HG03520 (cell line): Measurements from ENCODE around the gene EIF4E2.
"Not testable (repeated sequence)": the region's sequence is repeated elsewhere in the genome, so short reads cannot be mapped to it uniquely, and the experiment has no call there.

ENCODE experiments used
- ATAC-seq: cut with Tn5 transposase; IDR thresholded peaks from one replicate; pipeline ENCODE4 v1.9.1; 2021; ENCODE audit warnings: mild to moderate bottlenecking, moderate library complexity; ENCODE audit not compliant: unreplicated experiment

EIF4E2 gene

DNA sequence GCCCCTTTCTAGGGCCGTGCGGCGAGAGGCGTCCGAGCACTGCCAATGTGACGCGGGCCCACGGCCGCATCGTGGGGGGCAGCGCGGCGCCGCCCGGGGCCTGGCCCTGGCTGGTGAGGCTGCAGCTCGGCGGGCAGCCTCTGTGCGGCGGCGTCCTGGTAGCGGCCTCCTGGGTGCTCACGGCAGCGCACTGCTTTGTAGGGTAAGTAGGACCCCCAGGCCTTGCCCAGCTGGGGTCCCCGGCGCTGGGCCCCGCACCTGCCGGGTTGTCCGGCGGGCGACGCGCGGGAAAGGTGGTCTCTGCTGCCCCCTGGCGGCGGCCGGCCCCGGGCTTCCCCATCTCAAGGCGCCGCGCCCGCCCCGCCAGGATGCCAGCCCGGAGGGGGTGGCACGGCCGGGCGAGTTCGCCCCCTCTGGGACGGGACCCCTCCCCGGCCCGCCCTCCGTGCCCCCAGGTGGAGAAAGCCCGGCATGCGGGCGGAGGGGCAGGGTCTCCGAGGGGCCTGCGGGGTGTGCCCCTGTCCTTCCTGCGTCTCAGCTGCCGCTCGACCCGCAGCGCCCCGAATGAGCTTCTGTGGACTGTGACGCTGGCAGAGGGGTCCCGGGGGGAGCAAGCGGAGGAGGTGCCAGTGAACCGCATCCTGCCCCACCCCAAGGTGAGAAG lies 28.4 kb upstream of the EIF4E2 start:
- ATAC-seq: no peak

DNA sequence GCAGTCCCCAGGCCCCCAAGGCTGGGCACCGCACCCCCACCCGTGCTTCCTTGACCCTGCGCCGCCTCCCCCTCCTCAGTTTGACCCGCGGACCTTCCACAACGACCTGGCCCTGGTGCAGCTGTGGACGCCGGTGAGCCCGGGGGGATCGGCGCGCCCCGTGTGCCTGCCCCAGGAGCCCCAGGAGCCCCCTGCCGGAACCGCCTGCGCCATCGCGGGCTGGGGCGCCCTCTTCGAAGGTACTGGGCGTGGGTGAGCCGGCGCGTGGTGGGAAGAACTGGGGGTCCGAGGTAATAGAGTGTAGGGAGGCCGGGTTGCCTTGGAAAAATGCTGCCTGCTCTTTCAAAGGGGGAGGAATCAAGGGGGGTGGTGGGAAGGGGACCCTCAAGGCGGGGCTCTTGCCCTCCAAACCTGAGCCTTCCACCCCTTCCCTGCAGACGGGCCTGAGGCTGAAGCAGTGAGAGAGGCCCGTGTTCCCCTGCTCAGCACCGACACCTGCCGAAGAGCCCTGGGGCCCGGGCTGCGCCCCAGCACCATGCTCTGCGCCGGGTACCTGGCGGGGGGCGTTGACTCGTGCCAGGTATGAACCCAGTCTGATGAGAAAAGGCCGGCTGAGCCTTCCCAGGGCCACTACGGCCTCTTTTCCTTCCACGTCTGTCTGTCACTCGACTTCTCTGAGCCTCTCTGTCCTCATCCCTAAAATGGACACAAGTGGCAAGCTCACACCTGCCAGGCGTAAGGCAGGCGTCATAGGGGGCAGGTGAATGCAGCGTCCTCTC lies 27.7 kb upstream of the EIF4E2 start:
- no peak for ATAC-seq

DNA sequence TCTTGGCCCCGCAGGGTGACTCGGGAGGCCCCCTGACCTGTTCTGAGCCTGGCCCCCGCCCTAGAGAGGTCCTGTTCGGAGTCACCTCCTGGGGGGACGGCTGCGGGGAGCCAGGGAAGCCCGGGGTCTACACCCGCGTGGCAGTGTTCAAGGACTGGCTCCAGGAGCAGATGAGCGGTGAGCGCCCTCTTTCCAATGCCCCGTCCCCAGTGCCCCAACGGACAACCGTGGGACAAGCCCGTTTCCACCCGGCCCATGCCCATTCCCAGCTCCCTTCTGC lies 27.1 kb upstream of the EIF4E2 start:
- no peak for ATAC-seq

DNA sequence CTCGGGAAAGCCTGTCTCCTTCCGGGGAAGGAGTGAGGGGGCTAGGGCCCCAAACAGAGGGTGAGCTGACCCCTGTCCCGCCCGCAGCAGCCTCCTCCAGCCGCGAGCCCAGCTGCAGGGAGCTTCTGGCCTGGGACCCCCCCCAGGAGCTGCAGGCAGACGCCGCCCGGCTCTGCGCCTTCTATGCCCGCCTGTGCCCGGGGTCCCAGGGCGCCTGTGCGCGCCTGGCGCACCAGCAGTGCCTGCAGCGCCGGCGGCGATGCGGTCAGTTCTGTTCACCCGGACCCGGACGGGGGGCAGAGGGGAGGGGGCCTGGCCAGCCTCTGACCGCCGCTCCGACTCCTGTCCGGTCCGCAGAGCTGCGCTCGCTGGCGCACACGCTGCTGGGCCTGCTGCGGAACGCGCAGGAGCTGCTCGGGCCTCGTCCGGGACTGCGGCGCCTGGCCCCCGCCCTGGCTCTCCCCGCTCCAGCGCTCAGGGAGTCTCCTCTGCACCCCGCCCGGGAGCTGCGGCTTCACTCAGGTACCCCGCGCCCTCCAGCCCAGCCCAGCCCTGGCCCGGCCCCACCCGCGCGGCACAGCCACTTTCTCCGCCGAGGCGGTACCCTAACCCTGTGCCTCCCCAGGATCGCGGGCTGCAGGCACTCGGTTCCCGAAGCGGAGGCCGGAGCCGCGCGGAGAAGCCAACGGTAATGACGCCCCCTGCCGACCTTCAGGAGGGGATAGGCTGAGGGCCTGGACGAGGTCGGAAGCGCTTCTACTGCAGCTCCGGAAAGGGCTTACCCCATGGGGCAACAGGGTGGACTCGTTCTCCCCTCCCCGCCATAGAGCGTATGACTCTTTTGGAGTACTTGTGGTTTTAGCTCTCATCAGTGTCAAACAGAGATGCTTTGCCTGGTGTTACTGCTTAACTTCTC lies 26.5 kb upstream of the EIF4E2 start:
- ATAC-seq: no peak

DNA sequence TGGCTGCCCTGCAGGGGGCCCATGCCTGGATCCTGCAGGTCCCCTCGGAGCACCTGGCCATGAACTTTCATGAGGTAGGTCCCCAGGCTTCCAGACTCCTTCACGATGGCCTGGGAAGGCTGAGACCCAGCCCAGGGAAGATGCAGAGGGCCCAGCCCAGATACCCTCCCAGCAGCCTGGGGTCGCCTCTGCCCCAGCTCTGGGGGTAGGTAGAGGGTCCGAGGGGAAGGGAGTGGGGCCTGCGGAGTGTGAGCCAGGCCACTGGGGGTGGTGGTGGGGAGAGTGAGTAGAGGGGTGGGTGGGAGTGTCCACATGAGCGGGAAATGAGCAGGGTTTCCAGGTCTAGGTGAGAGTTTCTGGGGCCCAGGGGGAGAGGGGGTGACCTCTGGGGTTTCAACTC lies 25.7 kb upstream of the EIF4E2 start:
- no peak for ATAC-seq

DNA sequence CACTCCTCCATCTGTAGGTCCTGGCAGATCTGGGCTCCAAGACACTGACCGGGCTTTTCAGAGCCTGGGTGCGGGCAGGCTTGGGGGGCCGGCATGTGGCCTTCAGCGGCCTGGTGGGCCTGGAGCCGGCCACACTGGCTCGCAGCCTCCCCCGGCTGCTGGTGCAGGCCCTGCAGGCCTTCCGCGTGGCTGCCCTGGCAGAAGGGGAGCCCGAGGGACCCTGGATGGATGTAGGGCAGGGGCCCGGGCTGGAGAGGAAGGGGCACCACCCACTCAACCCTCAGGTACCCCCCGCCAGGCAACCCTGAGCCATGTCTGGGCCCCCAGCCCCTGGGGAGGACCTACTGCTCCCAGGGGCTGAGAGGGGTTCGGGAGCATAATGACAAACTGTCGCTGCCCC lies 25.3 kb upstream of the EIF4E2 start:
- ATAC-seq: no peak

DNA sequence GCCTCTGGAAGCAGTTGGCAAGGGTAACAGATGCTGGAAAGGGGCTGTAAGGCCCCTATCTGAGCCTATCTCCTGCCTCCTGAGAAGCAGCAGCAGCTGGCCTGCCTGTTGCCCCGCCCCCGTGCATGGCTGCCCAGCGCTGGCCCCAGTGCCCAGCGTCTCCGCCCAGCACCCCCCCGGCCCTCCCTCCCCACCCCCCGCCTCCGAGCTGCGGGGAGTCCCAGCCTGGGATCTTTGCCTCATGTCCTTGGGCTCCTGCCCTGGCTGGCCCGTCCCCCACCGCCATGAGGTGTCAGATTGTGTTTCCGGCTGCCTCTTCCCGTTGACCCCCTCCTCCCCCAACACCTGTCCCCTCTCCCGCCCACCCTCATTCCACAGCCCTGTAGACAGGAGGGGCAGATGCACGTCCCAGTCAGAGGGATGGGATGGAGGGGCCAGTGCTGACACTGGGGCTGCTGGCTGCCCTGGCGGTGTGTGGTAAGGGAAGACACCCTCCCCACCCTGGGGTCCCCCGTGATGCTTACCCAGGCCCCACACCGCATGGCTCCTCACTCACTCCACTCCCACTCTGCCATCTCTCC lies 24.6 kb upstream of the EIF4E2 start, which contains the start of gene CHRND:
Gene CHRND (plus strand): TSS at position 370 of the 581 bp plus-strand sequence. CDS start 56 bp downstream, at position 426.
- ATAC-seq: no peak

DNA sequence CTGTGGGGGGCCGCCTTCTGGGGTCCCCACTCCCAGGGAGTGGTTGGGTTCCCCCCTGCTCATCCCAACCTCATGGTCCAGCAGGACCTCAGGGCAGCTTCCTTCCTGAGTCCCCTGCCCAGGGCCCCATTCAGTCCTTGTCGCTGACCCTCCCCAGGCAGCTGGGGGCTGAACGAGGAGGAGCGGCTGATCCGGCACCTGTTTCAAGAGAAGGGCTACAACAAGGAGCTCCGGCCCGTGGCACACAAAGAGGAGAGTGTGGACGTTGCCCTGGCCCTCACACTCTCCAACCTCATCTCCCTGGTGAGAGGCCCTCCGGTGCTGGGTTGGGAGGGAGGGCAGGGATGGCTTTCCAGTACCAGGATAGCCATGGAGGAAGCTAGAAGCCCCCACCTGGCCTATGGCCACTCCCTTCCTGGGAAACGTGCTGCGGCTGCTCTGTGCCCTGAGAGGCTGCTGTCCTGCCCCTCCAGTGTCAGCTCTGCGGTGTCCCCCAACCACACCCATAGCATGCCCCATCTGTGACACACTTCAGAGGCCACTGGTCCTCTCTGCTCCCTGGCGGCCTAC lies 24.0 kb upstream of the EIF4E2 start:
- no peak for ATAC-seq

DNA sequence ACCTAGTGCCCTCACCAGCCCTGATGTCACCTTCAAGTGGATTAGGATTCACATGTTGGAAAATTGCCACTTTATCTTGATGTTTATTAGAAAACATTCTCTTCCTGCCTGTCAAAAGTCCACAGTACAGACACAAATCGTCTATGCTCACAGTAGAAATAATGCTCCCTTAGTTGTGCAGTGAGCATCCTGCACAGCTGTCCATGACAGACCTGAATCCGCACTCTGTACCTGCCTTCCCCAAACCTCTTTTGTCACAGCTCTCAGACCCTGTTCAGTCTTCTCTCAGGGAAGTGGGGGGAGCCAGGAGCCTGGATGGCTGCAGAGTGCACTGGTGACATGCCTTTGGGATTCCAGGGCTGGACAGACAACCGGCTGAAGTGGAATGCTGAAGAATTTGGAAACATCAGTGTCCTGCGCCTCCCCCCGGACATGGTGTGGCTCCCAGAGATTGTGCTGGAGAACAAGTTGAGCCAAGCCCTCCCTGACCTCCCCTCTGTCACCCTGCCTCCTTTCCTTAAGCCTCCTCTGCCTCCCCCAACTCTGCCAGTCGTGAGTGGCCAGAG lies 22.5 kb upstream of the EIF4E2 start:
- no peak for ATAC-seq

DNA sequence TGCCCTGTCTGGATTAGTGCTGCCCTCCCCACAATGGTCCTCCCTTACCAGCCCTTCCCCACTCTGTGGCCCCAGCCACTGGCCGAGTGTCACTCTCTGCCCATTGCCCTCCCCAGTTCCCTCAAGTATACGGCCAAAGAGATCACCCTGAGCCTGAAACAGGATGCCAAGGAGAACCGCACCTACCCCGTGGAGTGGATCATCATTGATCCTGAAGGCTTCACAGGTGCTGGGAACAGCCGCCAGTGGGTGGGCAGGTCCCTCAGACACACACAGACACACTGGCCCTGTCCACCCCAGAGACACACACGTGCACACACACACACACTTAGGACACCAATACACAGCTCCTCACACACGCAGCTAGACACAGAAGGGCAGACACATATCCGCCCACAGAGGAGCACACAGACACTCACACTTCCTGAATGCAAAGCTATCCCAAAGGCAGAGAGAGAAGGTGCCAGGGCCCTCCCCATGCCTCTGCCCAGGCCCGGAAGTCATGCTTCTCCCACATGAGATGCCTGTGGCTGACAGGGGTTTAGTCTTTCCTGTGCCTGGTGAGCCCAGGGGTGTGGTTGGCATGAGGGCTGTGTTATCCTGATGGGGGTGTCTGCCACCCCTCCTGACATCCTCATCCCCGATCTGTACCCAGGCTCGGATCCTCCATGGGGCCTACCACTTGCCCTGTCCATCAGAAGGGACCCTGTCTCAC lies 21.6 kb upstream of the EIF4E2 start:
- no peak for ATAC-seq

DNA sequence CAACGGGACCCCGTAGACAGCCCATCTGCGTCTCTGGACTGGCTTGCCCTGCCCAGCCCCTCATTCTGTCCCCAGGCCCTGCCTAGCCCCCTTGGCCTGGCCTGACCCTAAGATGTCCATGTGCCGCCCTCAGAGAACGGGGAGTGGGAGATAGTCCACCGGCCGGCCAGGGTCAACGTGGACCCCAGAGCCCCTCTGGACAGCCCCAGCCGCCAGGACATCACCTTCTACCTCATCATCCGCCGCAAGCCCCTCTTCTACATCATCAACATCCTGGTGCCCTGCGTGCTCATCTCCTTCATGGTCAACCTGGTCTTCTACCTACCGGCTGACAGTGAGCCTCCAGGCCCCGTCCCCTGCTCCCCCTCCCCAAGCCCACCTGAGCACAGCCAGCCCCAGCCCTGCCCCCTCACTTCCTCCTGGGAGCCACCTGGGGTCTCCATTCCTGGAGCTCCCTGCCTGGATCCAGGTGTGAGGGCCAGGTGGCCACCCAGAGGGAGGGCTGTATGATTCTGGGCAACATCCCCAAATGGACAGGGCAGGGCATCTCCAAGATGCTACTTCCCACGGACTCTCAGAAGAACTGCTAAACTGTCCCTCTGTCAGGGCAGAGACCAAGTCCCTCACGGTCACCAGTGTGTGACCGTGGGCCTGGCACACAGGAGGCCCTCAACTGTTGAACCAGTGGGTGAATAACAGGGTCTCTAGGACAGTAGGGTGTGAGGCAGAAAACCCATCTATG lies 20.5 kb upstream of the EIF4E2 start:
- no peak for ATAC-seq

DNA sequence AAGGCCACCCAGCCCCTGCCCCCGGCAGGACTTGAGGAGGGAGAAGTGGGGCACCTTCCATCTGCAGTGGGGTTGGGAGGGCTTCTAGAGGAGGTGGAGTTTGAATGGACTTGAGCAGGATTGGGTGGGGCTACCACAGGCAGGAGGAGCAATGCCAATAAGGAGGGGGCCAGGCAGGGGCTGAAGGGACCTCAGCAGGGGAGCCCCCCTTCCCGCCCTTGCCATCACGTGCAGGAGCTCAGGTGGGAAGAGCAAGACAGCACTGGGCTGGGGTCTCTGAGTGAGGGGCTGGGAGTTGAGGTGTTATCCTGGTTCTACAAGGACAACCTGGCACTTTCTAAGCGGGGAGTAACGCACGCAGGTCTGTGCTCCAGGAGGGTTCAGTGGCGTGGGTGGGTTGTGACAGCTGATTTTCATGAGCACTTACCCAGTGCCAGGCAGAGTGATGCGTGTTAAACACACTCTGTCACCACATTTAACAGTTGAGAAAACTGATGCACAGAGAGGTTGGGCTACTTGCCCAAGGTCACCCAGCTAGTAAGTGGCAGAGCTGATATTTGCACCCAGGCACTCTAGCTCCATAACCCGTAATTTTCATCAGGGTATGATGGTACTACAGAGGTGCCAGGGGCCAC lies 19.7 kb upstream of the EIF4E2 start:
- ATAC-seq: no peak

DNA sequence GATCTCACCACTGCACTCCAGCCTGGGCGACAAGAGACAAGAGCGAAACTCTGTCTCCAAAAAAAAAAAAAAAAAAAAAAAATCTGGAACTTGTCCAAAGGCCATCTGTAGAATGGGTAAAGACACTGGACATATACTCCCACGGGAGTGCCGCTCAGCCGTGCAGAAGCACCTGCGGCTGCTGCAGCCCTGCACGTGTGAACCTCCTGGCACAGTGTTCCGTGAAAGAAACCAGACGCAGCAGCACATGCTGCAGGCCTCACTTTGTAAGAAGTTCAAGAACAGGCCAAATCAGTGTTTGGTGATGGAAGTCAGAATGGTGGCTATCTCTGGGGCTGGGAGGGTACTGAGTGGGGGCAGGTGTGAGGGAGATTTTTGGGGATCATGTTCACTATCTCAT lies 18.1 kb upstream of the EIF4E2 start:
- no peak for ATAC-seq

DNA sequence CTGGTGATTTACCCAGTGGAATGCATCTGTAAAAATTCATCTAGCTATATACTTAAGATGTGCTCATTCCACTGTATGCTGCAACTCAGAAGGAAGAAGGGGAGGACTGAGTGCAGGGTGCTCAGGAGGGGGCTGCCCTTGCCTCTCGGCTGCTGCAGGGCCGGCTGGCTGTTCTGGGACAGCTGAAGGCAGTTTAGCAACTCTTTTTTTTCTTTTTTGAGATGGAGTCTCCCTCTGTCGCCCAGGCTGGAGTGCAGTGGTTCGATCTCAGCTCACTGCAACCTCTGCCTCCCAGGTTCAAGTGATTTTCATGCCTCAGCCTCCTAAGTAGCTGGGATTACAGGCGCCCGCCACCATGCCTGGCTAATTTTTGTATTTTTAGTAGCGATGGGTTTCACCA lies 17.7 kb upstream of the EIF4E2 start:
- ATAC-seq: not testable (repeated sequence)

DNA sequence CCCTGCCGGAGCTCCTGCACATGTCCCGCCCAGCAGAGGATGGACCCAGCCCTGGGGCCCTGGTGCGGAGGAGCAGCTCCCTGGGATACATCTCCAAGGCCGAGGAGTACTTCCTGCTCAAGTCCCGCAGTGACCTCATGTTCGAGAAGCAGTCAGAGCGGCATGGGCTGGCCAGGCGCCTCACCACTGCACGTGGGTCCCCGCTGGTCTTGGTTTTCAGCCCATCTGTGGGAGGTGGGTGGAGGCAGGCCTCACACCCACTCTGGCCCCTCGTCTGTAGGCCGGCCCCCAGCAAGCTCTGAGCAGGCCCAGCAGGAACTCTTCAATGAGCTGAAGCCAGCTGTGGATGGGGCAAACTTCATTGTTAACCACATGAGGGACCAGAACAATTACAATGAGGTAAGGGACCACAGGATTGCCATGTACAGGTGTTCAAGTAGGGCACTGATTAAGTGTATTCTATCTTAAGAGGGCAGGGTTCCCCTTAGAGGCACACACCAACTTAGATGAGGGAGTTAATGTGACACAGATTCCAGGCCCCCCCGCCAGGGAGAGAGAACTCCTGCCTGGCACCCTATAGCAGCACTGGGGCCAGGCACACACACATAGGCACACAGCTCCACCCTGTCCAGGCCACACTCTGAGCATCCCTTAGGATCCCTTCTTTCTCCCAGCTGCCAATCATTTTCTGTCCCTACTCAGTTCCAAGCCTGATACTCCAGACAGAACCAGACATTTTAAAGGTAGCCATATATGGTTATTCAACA lies 16.4 kb upstream of the EIF4E2 start:
- ATAC-seq: no peak

DNA sequence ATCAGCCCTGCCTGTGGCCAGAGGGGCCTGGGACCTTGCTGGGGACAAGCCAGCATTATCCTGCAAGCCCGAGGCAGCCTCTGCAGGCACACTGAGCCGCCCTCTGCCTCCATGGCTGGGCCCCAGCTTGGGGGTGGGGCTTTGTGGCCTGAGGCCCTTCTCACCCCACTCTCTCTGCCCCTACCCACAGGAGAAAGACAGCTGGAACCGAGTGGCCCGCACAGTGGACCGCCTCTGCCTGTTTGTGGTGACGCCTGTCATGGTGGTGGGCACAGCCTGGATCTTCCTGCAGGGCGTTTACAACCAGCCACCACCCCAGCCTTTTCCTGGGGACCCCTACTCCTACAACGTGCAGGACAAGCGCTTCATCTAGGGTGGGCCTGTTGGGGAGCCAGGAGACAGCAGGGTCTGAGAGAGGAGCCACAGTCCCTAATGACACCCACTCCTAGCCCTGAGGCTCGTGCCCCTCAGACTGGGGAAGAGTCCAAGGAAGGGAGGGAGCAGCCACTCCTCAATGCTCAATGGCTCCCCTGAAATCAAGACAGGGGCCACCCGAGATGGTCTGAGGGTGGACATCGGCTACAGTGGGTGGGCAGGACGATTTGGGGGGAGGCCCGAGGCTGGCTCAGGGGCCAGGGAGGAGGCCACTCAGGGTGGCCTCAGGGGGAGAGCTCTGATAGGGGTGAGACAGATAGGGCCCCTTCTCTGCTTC lies 15.4 kb upstream of the EIF4E2 start:
- ATAC-seq: no peak

DNA sequence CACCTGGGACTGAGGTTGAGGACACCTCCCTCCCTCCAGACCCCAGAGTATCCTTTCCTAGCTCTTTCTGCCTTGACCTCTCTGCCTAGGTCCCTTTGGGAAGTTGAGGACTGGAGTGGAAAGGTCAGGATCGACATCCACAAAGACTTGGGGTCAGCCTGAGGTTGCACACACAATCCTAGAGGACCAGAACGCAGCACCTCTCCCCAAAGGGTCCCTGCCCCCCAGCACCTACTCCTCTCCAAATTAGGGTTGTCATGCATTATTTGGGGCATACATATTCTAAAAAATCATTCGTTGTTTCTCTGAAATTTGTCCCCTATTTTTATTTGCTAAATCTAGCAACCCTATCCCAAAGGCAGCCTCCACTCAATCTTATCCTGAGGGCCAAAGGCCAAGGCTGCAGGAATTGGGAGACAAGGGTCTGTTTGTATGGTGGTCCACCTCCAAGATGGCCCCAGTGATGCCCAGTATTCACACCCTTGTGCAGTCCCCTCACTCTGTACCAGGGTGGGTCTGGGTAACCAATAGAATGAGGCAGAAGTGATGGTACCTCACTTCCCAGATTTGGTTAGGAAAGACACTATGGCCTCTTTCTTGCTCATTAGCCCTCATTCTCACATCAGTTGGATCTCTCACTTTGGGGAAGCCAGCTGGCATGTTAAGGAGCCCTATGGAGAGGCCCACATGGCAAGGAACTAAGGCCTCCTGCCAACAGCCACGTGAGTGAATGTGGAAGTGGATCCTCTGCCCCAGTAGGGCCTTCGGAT lies 14.5 kb upstream of the EIF4E2 start:
- no peak for ATAC-seq
